AG04450 (cell line): ENCODE results near the gene AIMP1. TPM values are rescaled to one million over a fixed set of nuclear protein-coding genes. Genes with fewer than 3 reads are reported as not detected.
A peak's percentile ranks its signal among the peaks of the same experiment; 100 is the strongest.
"Not testable (repeated sequence)": the region's sequence is repeated elsewhere in the genome, so short reads cannot be mapped to it uniquely, and the experiment has no call there.

Experiments used
- CTCF ChIA-PET: fragments of 300-600, 350-600 bp; formaldehyde crosslinking; extraction: SDS; loops from one replicate; lab custom pipeline; 2022; ENCODE audit warnings: antibody characterized with exemption, inconsistent platforms; lab: Charles Lee
- POLR2A ChIA-PET: fragments of 350-600 bp; formaldehyde crosslinking; extraction: SDS; loops from one replicate; lab custom pipeline; 2021; ENCODE audit warnings: antibody characterized with exemption, inconsistent platforms; lab: Yijun Ruan, JAX
- DNase-seq: peaks from one replicate; pipeline ENCODE4 v3.0.0-alpha.2; 2011; ENCODE audit warnings: low read depth, low spot score
- H3K27ac ChIP-seq: one replicate; pipeline ENCODE4 v1.5.1; 2012; ENCODE audit warnings: low read depth, low read length, control low read depth
- H3K27me3 ChIP-seq: one replicate; pipeline ENCODE4 v1.6.0; 2012; ENCODE audit warnings: low read length; ENCODE audit not compliant: control insufficient read depth, insufficient read depth
- H3K4me3 ChIP-seq: 2 replicates; pipeline ENCODE4 v1.5.1; 2011; ENCODE audit warnings: mild to moderate bottlenecking, low read depth, low read length, control low read depth
- H3K9me3 ChIP-seq: 2 replicates; pipeline ENCODE4 v1.5.1; 2012; ENCODE audit warnings: low read length; ENCODE audit not compliant: control insufficient read depth, insufficient read depth
- CTCF ChIP-seq: IDR thresholded peaks from 2 replicates; pipeline ENCODE4 v1.5.1; 2011; ENCODE audit warnings: low read depth, low read length, control low read depth, inconsistent platforms
- polyA plus RNA-seq: library from polyadenylated mRNA; depleted of rRNA; stranded (reverse); fragments of >200 nt; gene quantifications from 2 replicates; pipeline ENCODE4 v1.2.3, GENCODE V29; 2011

The AIMP1 gene
- polyA plus RNA-seq, 1 experiment = 52.9 TPM

GRCh38 chr4:106315476-106315967 is 828 bp upstream of the AIMP1 start:
- CTCF ChIA-PET = interaction anchor here (1.0 to 1.8 kb wide), 2 partner anchors 13 to 49 kb away, joined by 3 to 6 read pairs; no protein-coding TSS in a partner anchor
- DNase-seq = no peak
- Histone ChIP-seq H3K9me3 (no peaks in the 10 kb centered on the region), H3K27ac (peak overlapping the region; percentile 96), H3K27me3 (no peaks in the 10 kb centered on the region), H3K4me3 (peak overlapping the region; percentile 93)
- no peak for TF ChIP-seq CTCF
- POLR2A ChIA-PET = interaction anchor here (0.6 to 1.0 kb wide), 3 partner anchors 43 to 50 kb away, joined by 3 read pairs; no protein-coding TSS in a partner anchor

- no peak for DNase-seq
- TF ChIP-seq CTCF = no peak
- peak overlapping the region; percentile 96 for H3K27ac ChIP-seq
- CTCF ChIA-PET = no interaction called here
- no peaks in the 10 kb centered on the region; the same call in 1 of the 2 replicates for H3K9me3 ChIP-seq
- peak overlapping the region; percentile 93 for H3K4me3 ChIP-seq
- POLR2A ChIA-PET = no interaction called here
- no peaks in the 10 kb centered on the region for H3K27me3 ChIP-seq
Observed at GRCh38 chr4:106316773-106317409, 541 bp downstream of the AIMP1 start.

- DNase-seq = no peak
- no peak overlapping the region for H3K27ac ChIP-seq
- H3K4me3 ChIP-seq = peak overlapping the region; percentile 93
- no peaks in the 10 kb centered on the region; the same call in 1 of the 2 replicates for H3K9me3 ChIP-seq
- ChIA-PET POLR2A (no interaction called here), CTCF (interaction anchor here (2.4 kb wide), 1 partner anchor 10 kb away, joined by 12 read pairs; no protein-coding TSS in a partner anchor)
- no peak for TF ChIP-seq CTCF
- H3K27me3 ChIP-seq = no peaks in the 10 kb centered on the region
Observed at GRCh38 chr4:106317815-106318214, 1.5 kb downstream of the AIMP1 start.

- ChIA-PET POLR2A (no interaction called here), CTCF (interaction anchor here (2.4 kb wide), 1 partner anchor 9 kb away, joined by 12 read pairs; no protein-coding TSS in a partner anchor)
- Histone ChIP-seq H3K9me3 (no peaks in the 10 kb centered on the region; the same call in 1 of the 2 replicates), H3K4me3 (no peak overlapping the region), H3K27ac (no peak overlapping the region), H3K27me3 (no peaks in the 10 kb centered on the region)
- TF ChIP-seq CTCF = no peak
- DNase-seq = no peak
Observed at GRCh38 chr4:106318511-106318910, 2.2 kb downstream of the AIMP1 start.

- CTCF ChIA-PET = interaction anchor here (1.0 to 2.4 kb wide), 2 partner anchors 7 to 54 kb away, joined by 3 to 12 read pairs; no protein-coding TSS in a partner anchor
- Histone ChIP-seq H3K27ac (no peak overlapping the region), H3K9me3 (no peaks in the 10 kb centered on the region; the same call in 1 of the 2 replicates), H3K4me3 (no peak overlapping the region), H3K27me3 (no peaks in the 10 kb centered on the region)
- no peak for DNase-seq
- no peak for TF ChIP-seq CTCF
- POLR2A ChIA-PET = no interaction called here
Observed at GRCh38 chr4:106320235-106320634, 3.9 kb downstream of the AIMP1 start.

GRCh38 chr4:106321168-106321567 is 4.8 kb downstream of the AIMP1 start:
- H3K27ac ChIP-seq, H3K9me3 ChIP-seq, POLR2A ChIA-PET, H3K4me3 ChIP-seq, H3K27me3 ChIP-seq, CTCF ChIA-PET, DNase-seq: not testable (repeated sequence)

- POLR2A ChIA-PET, H3K4me3 ChIP-seq, H3K9me3 ChIP-seq, H3K27me3 ChIP-seq, CTCF ChIA-PET, H3K27ac ChIP-seq, DNase-seq: not testable (repeated sequence)
Observed at GRCh38 chr4:106321814-106322213, 5.5 kb downstream of the AIMP1 start.
